HuH-7.5 (cell line): ENCODE measurements around the gene VEZT.
A peak's percentile ranks its signal among the peaks of the same experiment; 100 is the strongest.

Experiments used
- DNase-seq: peaks from one replicate; pipeline ENCODE4 v3.0.0; 2011; ENCODE audit warnings: low spot score

Gene VEZT

DNA sequence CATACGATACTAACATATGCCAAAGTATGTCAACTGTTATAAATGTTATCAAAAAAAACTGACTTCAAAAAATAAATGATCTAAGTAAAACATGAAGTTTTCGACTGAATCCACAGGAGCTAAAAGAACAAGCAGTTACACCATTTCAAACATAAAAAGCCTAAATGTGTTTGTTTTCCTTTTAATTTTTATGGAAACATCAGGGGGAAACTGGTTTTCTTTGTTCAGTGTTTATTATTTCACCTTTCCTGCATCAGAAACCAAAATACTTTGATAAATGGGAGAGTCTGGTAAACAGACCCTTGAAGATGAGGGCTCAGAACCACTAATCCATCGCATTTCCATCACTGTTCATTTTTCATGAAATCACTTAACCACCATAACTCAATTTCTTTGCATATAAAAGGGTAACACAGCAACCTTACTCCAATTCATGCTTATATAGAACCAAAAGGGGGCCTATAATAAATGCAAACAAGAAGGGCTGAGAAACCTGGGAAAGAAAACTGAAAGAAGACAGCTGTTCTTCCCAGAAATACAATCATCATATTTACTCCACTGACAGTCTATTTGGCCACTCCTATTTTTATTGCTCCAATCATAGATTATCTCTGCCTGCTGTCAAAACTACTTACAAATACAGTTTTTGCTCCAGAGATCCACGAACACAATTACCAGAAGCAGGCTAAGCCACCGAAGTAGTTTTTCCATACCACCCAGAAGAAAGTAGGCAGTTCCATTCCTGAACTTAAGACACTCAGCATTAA lies 17.3 kb upstream of the VEZT start:
- no peak for DNase-seq

DNA sequence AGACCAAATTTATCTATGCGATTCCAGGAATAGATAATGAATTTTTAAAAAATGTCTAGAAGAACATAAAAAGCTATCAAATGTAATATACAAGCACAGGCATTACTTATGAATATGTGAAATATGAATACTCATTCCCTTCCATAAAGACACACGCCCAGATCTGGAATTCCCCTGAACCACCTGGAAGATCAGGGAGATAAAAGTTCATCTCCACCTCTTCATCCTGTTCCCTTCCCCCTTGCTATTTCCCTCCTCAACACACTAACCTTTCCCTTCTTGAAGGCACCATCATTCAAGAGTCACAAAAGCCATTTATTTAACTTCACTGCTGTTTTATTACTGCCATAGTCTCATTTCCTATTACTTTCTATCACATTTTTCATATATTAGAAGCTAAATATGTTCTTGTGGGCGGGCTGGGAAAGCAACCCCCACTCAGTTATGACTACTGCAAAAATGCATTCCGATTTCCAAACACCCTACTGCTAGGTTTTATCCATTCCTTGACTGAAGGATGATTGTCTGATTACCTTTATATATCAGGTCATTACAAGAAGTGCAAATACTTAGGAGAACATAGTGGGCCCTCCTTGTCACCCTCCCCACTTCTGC lies 16.4 kb upstream of the VEZT start:
- DNase-seq = no peak

- no peak for DNase-seq
Observed at GRCh38 chr12:95202691-95203486, 14.7 kb upstream of the VEZT start.

DNA sequence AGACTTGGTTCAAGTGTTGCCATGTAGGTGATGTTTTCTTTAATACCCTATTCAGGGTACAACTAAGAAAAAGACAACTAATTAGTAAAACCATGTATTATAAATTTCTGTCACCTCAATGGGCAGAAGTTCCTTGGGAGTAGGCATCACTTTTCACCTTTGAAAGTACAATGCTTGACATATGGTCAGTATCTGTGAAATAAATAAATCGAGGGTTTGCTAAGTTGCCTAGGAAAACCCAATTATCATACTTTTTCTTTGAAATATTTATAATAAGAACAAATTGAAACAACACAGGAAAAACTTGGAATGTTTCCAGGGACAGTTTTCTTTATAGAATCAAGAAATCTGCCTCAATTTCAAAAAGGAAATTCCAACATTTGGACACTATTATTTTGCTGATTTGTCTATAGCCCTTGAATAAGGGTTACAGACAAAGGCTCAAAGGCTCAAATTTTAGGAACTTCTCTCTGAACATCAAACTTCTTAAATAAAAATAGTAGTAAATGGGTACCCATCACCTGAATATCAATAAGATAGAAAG lies 14.0 kb upstream of the VEZT start:
- no peak for DNase-seq

DNA sequence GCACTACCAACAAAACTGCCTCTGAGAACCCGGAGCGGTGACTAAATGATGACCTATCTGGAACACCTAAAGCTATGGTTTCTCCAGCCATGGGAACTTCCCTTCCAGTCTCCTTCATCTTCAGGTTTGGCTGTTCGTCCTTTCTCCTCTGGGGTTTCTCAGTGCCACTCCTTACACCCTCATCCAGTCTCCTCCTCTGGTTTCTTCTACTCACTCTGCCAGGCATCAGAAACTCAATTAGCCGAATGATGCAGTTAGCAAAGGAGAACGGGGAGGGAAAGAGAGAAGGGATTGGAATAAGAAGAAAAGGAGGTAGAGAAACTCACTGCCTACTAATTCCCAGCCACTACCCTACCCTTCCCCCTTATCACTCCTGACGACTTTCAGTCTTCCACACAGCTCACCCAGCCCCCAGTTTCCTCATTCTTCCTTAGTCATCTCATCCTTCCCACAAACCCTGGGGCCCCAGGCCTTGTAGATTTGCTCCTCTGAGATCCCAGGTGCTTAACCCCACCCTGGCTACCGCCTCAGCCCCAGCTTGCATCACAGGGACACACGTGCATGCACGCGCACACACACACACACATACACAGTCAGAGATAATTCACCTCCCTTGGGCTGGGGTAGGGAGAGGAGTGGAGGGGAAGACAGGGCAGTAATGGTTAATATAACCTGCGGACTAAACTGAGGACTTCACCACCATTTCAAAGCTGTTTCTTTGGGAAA lies 13.3 kb upstream of the VEZT start:
- no peak for DNase-seq

DNA sequence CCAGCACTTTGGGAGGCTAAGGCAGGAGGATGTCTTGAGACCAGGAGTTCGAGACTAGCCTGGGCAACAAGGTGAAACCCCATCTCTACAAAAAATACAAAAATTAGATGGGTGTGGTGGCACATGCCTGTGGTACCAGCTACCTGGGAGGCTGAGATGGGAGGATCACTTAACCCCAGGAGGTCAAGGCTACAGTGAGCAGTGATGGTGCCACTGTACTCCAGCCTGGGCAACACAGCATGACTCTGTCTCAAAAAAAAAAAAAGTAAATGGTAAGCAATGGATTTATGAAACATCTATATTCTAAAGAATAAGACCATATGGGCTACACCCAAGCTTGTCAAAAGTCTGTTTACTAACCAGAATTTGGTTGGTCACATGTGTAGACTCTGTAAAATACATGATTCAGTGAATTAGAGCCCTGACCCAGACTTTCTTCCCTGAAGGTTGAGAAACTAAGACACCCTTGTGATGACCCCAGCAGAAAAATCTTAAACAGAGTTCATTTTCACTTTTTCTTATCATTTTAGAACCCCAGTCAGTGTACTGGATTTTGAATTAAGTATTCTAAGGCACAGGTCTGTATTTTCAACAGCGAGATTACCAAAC lies 12.5 kb upstream of the VEZT start:
- no peak for DNase-seq

DNA sequence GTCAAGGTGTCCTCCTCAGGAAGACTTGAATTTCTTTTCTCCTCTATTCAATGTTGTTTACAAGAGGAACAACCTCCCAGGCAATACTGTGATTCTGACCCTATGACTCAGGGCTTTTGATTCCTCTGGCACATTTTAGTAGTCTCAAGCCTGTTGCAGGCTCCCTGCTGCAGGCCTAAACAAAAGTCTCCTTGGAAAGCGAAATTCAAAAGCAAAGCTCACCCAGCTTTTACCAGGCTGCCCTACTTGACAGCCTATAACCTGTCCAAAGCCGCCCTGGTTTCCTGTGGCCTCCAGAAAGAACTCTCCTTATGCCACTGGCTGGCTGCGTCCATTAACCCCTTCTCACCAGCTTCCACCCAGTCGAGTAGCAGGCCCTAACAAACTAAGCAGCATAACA lies 11.9 kb upstream of the VEZT start:
- no peak for DNase-seq

- no peak for DNase-seq
Observed at GRCh38 chr12:95206916-95207315, 10.7 kb upstream of the VEZT start.

- no peak for DNase-seq
Observed at GRCh38 chr12:95207407-95207806, 10.2 kb upstream of the VEZT start.

GRCh38 chr12:95208678-95209077 lies 8.9 kb upstream of the VEZT start:
- DNase-seq = no peak

DNA sequence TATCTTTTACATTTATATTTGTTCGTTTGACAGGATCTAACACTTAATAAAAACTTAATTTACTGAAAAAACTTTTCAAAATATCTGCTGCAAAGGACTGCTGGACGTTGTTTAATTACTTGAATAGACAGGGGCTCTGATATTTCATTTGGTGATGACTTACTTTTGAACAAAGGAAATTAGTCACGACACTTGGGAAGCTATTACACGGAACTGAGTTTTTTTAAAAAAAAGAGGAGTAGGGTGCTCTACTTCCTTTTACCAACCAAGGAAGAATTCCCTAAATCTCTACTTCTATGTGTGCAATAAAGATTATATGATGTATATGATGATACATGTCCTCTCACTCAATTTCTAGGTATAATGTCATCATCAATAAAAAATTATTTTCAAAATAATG lies 5.0 kb upstream of the VEZT start:
- no peak for DNase-seq

DNA sequence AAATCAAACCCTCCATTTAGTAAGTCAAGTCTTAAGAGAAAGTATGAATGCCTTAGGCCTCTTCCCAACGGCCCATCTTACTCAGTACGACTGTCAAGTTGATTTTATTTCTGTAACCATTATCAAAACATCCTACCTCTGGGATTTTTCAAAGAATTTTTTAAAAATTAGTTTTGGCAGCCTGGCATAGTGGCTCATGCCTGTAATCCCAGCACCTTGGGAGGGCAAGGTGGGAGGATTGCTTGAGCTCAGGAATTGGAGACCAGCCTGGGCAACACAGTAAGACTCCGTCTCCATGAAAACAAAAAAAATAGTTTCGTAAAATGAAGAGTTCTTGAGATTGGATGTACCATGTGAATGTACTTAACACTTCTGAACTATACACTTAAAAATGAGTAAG lies 4.5 kb upstream of the VEZT start:
- DNase-seq = no peak

GRCh38 chr12:95213928-95214327 lies 3.7 kb upstream of the VEZT start:
- DNase-seq = no peak

GRCh38 chr12:95214466-95214865 lies 3.1 kb upstream of the VEZT start:
- no peak for DNase-seq

- DNase-seq = peak; percentile 26
Observed at GRCh38 chr12:95215949-95216348, 1.7 kb upstream of the VEZT start.

- peak; percentile 34 for DNase-seq
Observed at GRCh38 chr12:95216711-95217376, 763 bp upstream of the VEZT start.

DNA sequence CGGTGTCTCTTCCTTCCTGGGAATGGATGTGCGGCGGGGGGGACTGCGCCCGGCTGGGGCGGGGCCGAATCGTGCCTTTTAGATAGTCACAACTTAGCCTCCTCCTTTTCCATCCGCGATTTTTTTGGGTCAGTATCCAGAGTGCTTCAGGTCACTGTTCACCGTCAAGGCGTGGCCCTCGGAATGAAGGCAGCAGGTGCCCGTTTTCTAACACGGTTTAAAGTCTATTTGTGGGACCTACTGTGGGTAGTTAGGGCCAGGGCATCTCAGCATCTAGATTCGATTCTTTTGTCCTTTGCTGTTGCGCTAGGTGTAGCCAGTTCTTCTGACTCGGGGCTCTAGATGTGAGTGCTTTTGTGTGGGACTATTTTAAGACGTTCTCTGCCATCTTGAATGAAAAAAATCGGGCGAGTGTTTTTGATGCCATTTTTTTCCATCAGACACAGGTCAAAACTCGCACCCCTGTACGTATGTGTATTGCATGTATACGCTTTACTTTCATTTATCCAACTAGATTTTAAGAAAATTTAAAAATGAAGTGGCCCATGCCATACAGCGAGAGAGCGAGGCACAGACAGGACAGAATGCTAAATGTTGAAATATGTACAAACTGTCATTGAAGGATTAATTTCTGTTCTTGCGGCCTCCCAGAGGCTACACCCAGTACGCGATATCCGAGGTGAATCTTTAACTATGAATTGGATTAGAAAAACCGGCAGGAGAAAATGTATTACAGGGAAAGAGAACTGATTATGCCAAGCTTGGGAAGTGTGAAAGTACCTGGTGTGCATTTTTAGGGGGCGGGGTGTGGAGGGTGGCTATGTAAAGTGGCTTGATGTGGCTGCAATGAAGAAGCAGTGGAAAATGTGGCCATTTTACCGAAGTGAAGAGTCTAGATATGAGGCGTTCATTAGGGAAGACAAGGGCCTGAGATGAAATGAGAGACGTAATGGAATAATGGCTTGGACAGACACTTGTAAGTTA lies 835 bp downstream of the VEZT start:
- peak; percentile 27 for DNase-seq

DNA sequence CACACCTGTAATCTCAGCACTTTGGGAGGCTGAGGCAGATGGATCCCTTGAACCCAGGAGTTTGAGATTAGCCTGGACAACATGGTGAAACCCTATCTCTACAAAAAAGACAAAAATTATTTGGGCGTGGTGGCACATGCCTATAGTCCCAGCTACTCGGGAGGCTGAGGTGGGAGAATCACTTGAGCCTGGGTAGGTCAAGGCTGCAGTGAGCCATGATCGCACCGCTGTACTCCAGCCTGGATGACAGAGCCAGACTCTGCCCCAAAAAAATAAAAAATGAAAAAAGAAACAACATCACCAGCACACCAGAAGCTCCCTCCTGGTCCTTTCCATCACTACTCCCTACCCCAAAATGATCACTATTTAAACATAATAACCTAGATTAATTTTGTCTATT lies 2.6 kb downstream of the VEZT start:
- DNase-seq = no peak

DNA sequence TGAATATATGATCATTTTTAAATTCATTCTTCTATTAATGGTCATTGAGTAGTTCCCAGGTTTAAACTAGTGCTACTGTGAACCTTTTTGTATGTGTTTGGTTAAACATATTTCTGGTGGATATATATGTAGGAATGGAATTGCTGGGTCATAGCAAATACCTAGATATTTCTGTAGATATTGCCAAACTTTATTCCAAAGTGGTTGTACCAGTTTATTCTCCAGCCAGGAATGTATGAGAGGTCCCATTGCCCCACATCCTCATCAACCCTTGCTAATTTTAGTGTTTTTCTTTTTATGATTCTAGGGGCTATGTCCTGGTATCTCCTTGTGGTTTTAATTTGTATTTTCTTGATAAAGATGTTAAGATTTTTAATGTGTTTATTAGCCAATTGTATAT lies 3.1 kb downstream of the VEZT start:
- no peak for DNase-seq
